GM19043 (cell line): Measurements from ENCODE around the gene NSF.
"Not testable (repeated sequence)": the region's sequence is repeated elsewhere in the genome, so short reads cannot be mapped to it uniquely, and the experiment has no call there.

Experiments
- ATAC-seq: cut with Tn5 transposase; IDR thresholded peaks from one replicate; pipeline ENCODE4 v1.9.1; 2021; ENCODE audit warnings: low read depth; ENCODE audit not compliant: unreplicated experiment

The NSF gene

GRCh38 chr17:46590157-46591146 is at the start of gene NSF:
NSF (plus strand) TSS chr17:46590669; CDS start chr17:46590776, 107 bp downstream.
- peak; percentile 49 for ATAC-seq

GRCh38 chr17:46548607-46549006 is 41.9 kb upstream of the NSF start:
- ATAC-seq, result not testable (repeated sequence)

GRCh38 chr17:46559155-46559554 is 31.3 kb upstream of the NSF start:
- not testable (repeated sequence) for ATAC-seq

- not testable (repeated sequence) for ATAC-seq
Measured at GRCh38 chr17:46560048-46560447, 30.4 kb upstream of the NSF start.

GRCh38 chr17:46566284-46566683 is 24.2 kb upstream of the NSF start:
- ATAC-seq, result not testable (repeated sequence)

DNA sequence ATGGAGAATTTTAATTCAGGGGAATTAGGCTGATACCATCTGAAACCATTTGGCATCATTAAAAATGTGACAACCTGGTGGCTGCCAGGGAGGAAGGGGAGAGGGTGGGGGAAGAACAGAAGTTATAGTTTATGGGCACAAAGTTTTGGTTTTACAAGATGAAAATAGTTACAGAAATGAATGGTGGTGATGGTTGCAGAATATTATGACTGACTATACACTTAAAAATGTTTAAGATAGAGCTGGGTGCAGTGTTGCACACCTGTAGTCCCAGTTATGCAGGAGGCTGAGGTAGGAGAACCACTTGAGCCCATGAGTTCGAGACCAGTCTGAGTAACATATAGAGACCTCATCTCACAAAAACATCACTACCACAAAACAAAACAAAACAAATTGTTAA is 23.5 kb upstream of the NSF start:
- ATAC-seq, result not testable (repeated sequence)

DNA sequence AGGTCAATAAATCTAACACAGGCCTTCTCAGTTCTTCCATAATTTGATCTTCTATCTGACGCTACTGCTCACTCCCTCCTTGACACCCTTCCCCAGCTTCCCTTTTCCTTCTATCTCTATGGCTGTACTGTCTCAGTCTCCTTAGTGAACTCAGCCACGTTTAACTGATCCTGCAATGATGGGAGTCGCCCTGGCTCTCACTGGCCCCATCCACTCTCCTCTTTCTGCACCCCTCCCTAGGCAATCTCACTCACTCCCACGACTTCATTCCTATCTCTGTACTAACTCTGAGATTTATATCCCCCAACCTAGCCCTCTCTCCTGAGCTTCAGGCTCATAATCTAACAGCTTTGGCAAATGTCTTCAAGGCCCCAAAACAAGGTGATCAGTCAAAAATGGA is 18.7 kb upstream of the NSF start:
- not testable (repeated sequence) for ATAC-seq

- ATAC-seq, result peak; percentile 95
Measured at GRCh38 chr17:46579083-46580075, 11.1 kb upstream of the NSF start, which contains the start of gene ARL17A. ARL17A (minus strand) TSS chr17:46579691; CDS start chr17:46576322, 3,369 bp downstream.

GRCh38 chr17:46580082-46580481 is 10.4 kb upstream of the NSF start:
- ATAC-seq, result not testable (repeated sequence)

GRCh38 chr17:46585444-46585843 is 5.0 kb upstream of the NSF start:
- ATAC-seq, result not testable (repeated sequence)

DNA sequence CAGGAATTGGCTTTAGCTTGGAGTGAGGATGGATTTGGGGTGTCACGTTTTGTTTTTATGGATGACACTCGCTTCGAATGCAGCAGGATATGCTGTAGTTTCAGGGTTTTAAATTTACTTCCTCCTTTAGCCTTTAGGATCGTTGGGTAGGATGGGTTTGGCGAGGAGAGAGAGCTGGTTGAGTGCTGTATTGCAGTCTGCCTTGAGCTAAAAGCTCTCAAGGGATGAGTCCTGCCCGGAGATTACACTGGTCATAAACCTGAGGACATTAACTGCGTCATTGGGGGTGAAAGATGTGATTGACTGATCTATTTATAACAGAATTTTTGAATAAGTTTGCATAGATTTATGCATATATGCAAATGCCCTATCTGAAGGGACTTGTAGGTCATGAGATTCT is 863 bp downstream of the NSF start:
- ATAC-seq, result not testable (repeated sequence)

GRCh38 chr17:46598344-46598931 is 8.0 kb downstream of the NSF start:
- ATAC-seq, result not testable (repeated sequence)

DNA sequence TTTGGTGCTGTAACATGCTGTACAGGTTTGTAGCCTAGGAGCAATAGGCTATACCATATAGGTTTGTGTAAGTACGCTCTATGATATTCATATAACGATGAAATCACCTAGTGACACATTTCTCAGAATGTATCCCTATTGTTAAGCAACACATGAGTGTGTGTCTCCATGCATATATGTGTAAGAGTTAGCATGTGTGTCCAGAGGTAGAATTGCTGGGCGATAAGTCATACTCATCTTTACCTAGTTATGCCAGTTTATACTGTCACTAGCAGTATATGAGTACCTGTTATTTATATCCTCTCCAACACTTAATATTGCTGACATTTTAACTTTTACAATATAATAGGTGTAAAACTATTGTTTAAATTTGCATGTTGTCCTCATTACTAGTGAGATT is 10.3 kb downstream of the NSF start:
- not testable (repeated sequence) for ATAC-seq

DNA sequence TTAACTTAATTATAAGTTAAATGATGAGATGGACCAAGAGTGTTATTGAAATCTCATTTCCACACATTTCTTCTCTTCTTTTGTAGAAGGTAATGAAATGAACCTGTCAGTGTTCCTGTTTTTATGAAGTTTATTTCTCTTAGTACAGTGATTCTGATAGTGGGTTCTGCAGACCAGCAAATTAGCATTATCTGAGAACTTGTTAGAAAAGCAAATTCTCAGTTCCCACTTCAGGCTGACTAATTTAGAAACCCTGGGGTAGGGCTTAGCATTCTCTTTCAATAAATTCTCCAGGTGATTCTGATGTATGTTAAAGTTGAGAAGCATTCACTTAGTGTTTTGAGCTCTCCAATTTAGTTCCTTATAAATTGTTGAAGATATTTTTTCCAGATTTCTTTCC is 12.7 kb downstream of the NSF start:
- ATAC-seq, result peak; percentile 77

DNA sequence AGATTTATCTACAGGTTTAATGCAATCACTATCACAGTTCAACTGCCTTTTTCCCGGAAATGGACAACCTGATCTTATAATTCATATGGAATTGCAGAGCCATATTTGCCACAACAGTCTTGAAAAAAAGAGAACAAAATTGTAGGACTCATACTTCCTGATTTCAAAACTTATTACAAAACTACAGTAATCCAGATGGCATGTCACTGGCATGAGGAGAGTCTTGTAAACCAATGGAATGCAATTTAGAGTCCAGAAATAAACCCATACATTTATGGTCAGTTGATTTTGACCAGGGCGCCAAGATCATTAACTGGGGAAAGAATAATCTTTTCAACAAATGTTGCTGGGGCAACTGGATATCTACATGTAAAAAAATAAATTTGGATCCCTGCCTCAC is 20.8 kb downstream of the NSF start:
- not testable (repeated sequence) for ATAC-seq

GRCh38 chr17:46613876-46614275 is 23.4 kb downstream of the NSF start:
- ATAC-seq, result not testable (repeated sequence)

DNA sequence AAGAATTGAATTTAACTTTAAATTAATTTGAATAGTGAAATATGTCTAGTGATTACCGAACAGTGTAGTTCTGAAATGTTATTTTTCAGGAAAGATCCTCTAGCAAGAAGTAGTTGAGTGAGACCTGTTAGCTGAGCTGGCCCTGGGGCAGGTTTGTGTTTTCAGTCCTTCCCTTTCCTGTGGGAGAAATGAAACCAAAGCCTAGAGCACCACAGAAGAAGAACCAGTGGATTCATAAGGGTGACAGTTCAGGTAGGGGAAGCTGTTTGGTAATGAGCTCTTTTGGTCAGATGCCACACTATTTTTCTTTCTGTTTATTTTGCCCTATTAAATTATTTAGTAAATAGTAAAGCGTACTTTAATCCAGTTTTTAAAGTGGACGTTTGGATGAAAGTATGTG is 26.7 kb downstream of the NSF start:
- ATAC-seq, result not testable (repeated sequence)

GRCh38 chr17:46618975-46619374 is 28.5 kb downstream of the NSF start:
- ATAC-seq, result not testable (repeated sequence)

GRCh38 chr17:46623790-46624189 is 33.3 kb downstream of the NSF start:
- ATAC-seq, result not testable (repeated sequence)

GRCh38 chr17:46624726-46625125 is 34.3 kb downstream of the NSF start:
- not testable (repeated sequence) for ATAC-seq
